Measurements from ENCODE around the gene C16orf74.

DNA sequence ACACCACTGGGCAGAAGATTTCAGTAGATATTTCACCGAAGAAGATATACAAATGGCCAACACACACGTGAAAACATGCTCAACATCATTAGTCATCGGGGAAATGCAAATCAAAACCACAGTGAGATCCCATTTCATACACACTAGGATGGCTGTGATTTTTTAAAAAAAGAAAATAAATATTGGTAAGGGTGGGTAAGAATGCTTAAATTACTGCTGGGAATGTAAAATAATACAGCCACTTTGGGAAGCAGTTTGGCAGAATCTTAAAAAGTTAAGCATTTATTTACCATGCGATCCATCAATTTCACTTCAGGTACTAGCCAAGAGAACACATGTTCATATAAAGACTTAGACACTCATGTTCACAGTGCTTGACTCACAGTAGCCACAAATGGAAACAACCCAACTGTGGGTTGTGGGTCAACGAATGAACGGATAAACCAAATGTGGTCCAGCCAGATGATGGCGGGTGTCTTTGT is 6.5 kb upstream of the C16orf74 start:
- TF ChIP-seq, protein P1, sequence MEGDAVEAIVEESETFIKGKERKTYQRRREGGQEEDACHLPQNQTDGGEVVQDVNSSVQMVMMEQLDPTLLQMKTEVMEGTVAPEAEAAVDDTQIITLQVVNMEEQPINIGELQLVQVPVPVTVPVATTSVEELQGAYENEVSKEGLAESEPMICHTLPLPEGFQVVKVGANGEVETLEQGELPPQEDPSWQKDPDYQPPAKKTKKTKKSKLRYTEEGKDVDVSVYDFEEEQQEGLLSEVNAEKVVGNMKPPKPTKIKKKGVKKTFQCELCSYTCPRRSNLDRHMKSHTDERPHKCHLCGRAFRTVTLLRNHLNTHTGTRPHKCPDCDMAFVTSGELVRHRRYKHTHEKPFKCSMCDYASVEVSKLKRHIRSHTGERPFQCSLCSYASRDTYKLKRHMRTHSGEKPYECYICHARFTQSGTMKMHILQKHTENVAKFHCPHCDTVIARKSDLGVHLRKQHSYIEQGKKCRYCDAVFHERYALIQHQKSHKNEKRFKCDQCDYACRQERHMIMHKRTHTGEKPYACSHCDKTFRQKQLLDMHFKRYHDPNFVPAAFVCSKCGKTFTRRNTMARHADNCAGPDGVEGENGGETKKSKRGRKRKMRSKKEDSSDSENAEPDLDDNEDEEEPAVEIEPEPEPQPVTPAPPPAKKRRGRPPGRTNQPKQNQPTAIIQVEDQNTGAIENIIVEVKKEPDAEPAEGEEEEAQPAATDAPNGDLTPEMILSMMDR (IDR thresholded peaks at IDR 0.05; ENCODE audit: low read depth, low read length): no peak
- TF ChIP-seq POLR2A (IDR thresholded peaks at IDR 0.05; ENCODE audit: extremely low read depth, insufficient read length) (no peak), MYC (IDR thresholded peaks at IDR 0.05; ENCODE audit: low read depth, low read length) (no peak), MAX (IDR thresholded peaks at IDR 0.05; ENCODE audit: low read depth, low read length) (no peak)

Measured in NB4 (cell line).